Mesodermal cell (in vitro differentiated cells): Measurements from ENCODE around the gene TSPO.

Experiments used
- H3K27ac ChIP-seq: 2 replicates; pipeline ENCODE4 v1.7.0; 2013; ENCODE audit warnings: mild to moderate bottlenecking, low read depth, low read length, moderate library complexity; ENCODE audit not compliant: severe bottlenecking
- H3K36me3 ChIP-seq: 2 replicates; pipeline ENCODE4 v1.7.1; 2013; ENCODE audit warnings: mild to moderate bottlenecking, low read length, moderate library complexity; ENCODE audit not compliant: control insufficient read depth, insufficient read depth
- H3K4me1 ChIP-seq: one replicate; pipeline ENCODE4 v1.7.1; 2013; ENCODE audit warnings: mild to moderate bottlenecking, low read length; ENCODE audit not compliant: insufficient read depth, control insufficient read depth, poor library complexity, severe bottlenecking
- H3K4me3 ChIP-seq: 2 replicates; pipeline ENCODE4 v1.7.0; 2013; ENCODE audit warnings: low read length, control low read depth, mild to moderate bottlenecking; ENCODE audit not compliant: insufficient read depth, poor library complexity, severe bottlenecking; ENCODE audit errors: extremely low read depth
- H3K9me3 ChIP-seq: 2 replicates; pipeline ENCODE4 v1.7.1; 2013; ENCODE audit warnings: mild to moderate bottlenecking, low read length, moderate library complexity; ENCODE audit not compliant: control insufficient read depth
- WGBS, 2 experiments: methylation state at CpG; one replicate each; pipeline ENCODE4 v1.1.5; 2013; ENCODE audit warnings: missing lambda C conversion rate in 2 of 2; ENCODE audit not compliant: insufficient coverage in 2 of 2; 5-methylcytosine and 5-hydroxymethylcytosine counted together

The TSPO gene

GRCh38 chr22:43181321-43182076, 30.1 kb downstream of the TSPO start:
- peaks cover 28% of the 10 kb centered on the region for H3K36me3 ChIP-seq
- no peak overlapping the region for H3K4me3 ChIP-seq
- peaks cover 23% of the 10 kb centered on the region for H3K4me1 ChIP-seq
- H3K9me3 ChIP-seq, result no peaks in the 10 kb centered on the region
- H3K27ac ChIP-seq, result no peak overlapping the region
- WGBS, 2 experiments, result 94 to 95% methylated on average over 10 to 13 of the region's 13 CpGs

GRCh38 chr22:43182118-43182517, 30.8 kb downstream of the TSPO start:
- peaks cover 24% of the 10 kb centered on the region for H3K36me3 ChIP-seq
- WGBS, 2 experiments, result 89 to 97% methylated on average over 10 of the region's 10 CpGs

GRCh38 chr22:43182726-43183125, 31.4 kb downstream of the TSPO start:
- Histone ChIP-seq H3K27ac (no peak overlapping the region), H3K4me3 (no peak overlapping the region), H3K9me3 (no peaks in the 10 kb centered on the region), H3K36me3 (peaks cover 20% of the 10 kb centered on the region), H3K4me1 (peaks cover 23% of the 10 kb centered on the region)
- 93 to 97% methylated on average over 11 to 16 of the region's 17 CpGs for WGBS, 2 experiments

More at GRCh38 chr22:43182118-43182517, 30.8 kb downstream of the TSPO start:
- H3K9me3 ChIP-seq, result no peaks in the 10 kb centered on the region
- no peak overlapping the region for H3K27ac ChIP-seq
- H3K4me1 ChIP-seq, result peaks cover 23% of the 10 kb centered on the region
- H3K4me3 ChIP-seq, result no peak overlapping the region

GRCh38 chr22:43183496-43184277, 32.3 kb downstream of the TSPO start:
- Histone ChIP-seq H3K9me3 (no peaks in the 10 kb centered on the region), H3K4me1 (peaks cover 29% of the 10 kb centered on the region), H3K36me3 (peaks cover 16% of the 10 kb centered on the region), H3K27ac (no peak overlapping the region), H3K4me3 (no peak overlapping the region)
- WGBS, 2 experiments, result 94 to 96% methylated on average over 8 to 10 of the region's 12 CpGs

- Histone ChIP-seq H3K4me3 (peak overlapping the region; percentile 40), H3K9me3 (no peaks in the 10 kb centered on the region), H3K4me1 (peaks cover 29% of the 10 kb centered on the region), H3K36me3 (no peaks in the 10 kb centered on the region), H3K27ac (no peak overlapping the region)
- 23 to 42% methylated on average over 5 to 7 of the region's 12 CpGs for WGBS, 2 experiments
Observed at GRCh38 chr22:43185860-43186261, 34.5 kb downstream of the TSPO start.

GRCh38 chr22:43186272-43187170, 35.2 kb downstream of the TSPO start, which contains the start of gene TTLL12:
TTLL12 (minus strand) TSS chr22:43187134; CDS start chr22:43187069, 65 bp downstream.
- H3K36me3 ChIP-seq, result no peaks in the 10 kb centered on the region
- peak within 1 kb of the TSS; percentile 40 for H3K4me3 ChIP-seq
- H3K9me3 ChIP-seq, result no peaks in the 10 kb centered on the region
- H3K4me1 ChIP-seq, result peaks cover 28% of the 10 kb centered on the region
- 1 to 2% methylated on average over 45 to 68 of the region's 87 CpGs for WGBS, 2 experiments
- H3K27ac ChIP-seq, result peak within 1 kb of the TSS; percentile 78

- H3K4me1 ChIP-seq, result peaks cover 28% of the 10 kb centered on the region
- H3K27ac ChIP-seq, result peak overlapping the region; percentile 78
- H3K4me3 ChIP-seq, result peak overlapping the region; percentile 35
- 15 to 17% methylated on average over 51 to 54 of the region's 86 CpGs for WGBS, 2 experiments
- no peaks in the 10 kb centered on the region for H3K36me3 ChIP-seq
- no peaks in the 10 kb centered on the region for H3K9me3 ChIP-seq
Observed at GRCh38 chr22:43187171-43188099, 36.1 kb downstream of the TSPO start.

- no peaks in the 10 kb centered on the region for H3K9me3 ChIP-seq
- no peaks in the 10 kb centered on the region for H3K36me3 ChIP-seq
- WGBS, 2 experiments, result 91 to 94% methylated on average over 4 to 5 of the region's 5 CpGs
- H3K4me1 ChIP-seq, result peaks cover 23% of the 10 kb centered on the region
- no peak overlapping the region for H3K4me3 ChIP-seq
- H3K27ac ChIP-seq, result peak overlapping the region; percentile 1
Observed at GRCh38 chr22:43188829-43189545, 37.6 kb downstream of the TSPO start.

GRCh38 chr22:43191831-43192230, 40.5 kb downstream of the TSPO start:
- peaks cover 10% of the 10 kb centered on the region for H3K4me1 ChIP-seq
- H3K36me3 ChIP-seq, result no peaks in the 10 kb centered on the region
- H3K4me3 ChIP-seq, result no peak overlapping the region
- H3K27ac ChIP-seq, result no peak overlapping the region
- no peaks in the 10 kb centered on the region for H3K9me3 ChIP-seq
